OCI-LY1 (cell line): ENCODE measurements around the gene PARL.

Experiments used
- H2AFZ ChIP-seq: fragments of 200-600 bp; sonication (generic), shearing (Covaris generic); 2 replicates; pipeline ENCODE4 v1.6.0; 2014; ENCODE audit warnings: antibody characterized with exemption, mild to moderate bottlenecking, low read length
- H3F3A ChIP-seq: fragments of 200-600 bp; sonication (generic), shearing (Covaris generic); 2 replicates; pipeline ENCODE4 v1.6.0; 2014; ENCODE audit warnings: mild to moderate bottlenecking, antibody characterized with exemption, low read length, moderate library complexity; ENCODE audit not compliant: insufficient read depth
- H3K27ac ChIP-seq: fragments of 200-600 bp; sonication (generic); 2 replicates; pipeline ENCODE4 v1.5.1; 2014; ENCODE audit warnings: low read length, mixed run types, mild to moderate bottlenecking, low read depth; ENCODE audit not compliant: poor library complexity, severe bottlenecking
- H3K27me3 ChIP-seq: fragments of 200-600 bp; sonication (generic); 2 replicates; pipeline ENCODE4 v1.6.0; 2014; ENCODE audit warnings: antibody characterized with exemption, mild to moderate bottlenecking, low read length, moderate library complexity; ENCODE audit not compliant: insufficient read depth
- H3K36me3 ChIP-seq: fragments of 200-600 bp; sonication (generic); 2 replicates; pipeline ENCODE4 v1.6.1; 2014; ENCODE audit warnings: mild to moderate bottlenecking, antibody characterized with exemption, low read length, moderate library complexity, mixed read lengths; ENCODE audit not compliant: insufficient read depth
- H3K4me1 ChIP-seq: fragments of 200-600 bp; sonication (generic); 2 replicates; pipeline ENCODE4 v1.5.1; 2014; ENCODE audit warnings: mild to moderate bottlenecking, low read length, moderate library complexity; ENCODE audit not compliant: insufficient read depth, severe bottlenecking
- H3K4me2 ChIP-seq: fragments of 200-600 bp; sonication (generic), shearing (Covaris generic); 2 replicates; pipeline ENCODE4 v1.6.1; 2014; ENCODE audit warnings: low read length
- H3K4me3 ChIP-seq: fragments of 200-600 bp; sonication (generic); 2 replicates; pipeline ENCODE4 v1.5.1; 2014; ENCODE audit warnings: low read length, low read depth, mild to moderate bottlenecking, mixed read lengths; ENCODE audit not compliant: poor library complexity, severe bottlenecking
- H3K79me2 ChIP-seq: fragments of 200-600 bp; shearing (Covaris generic); 2 replicates; pipeline ENCODE4 v1.6.1; 2016; ENCODE audit warnings: mixed run types, low read length, mixed read lengths; ENCODE audit not compliant: insufficient read depth
- H3K9ac ChIP-seq: fragments of 200-600 bp; sonication (generic), shearing (Covaris generic); 2 replicates; pipeline ENCODE4 v1.6.1; 2014; ENCODE audit warnings: mild to moderate bottlenecking, low read length, mixed read lengths
- H3K9me2 ChIP-seq: fragments of 200-600 bp; sonication (generic), shearing (Covaris generic); 2 replicates; pipeline ENCODE4 v1.6.1; 2014; ENCODE audit warnings: low read depth, mild to moderate bottlenecking, low read length, mixed read lengths
- H3K9me3 ChIP-seq: fragments of 200-600 bp; shearing (Covaris generic); 2 replicates; pipeline ENCODE4 v1.6.1; 2014; ENCODE audit warnings: low read length, mixed read lengths
- H4K20me1 ChIP-seq: fragments of 200-600 bp; sonication (generic), shearing (Covaris generic); 2 replicates; pipeline ENCODE4 v1.6.0; 2016; ENCODE audit warnings: mild to moderate bottlenecking, low read length; ENCODE audit not compliant: insufficient read depth
- EZH2 ChIP-seq: fragments of 200-600 bp; sonication (generic), shearing (Covaris generic); IDR thresholded peaks from 2 replicates; pipeline ENCODE4 v1.8.0; 2017; ENCODE audit warnings: borderline replicate concordance, mixed run types, mild to moderate bottlenecking, antibody characterized with exemption, low read length, moderate library complexity, mixed read lengths
- TF ChIP-seq, protein P1 (sequence below): fragments of 200-600 bp; sonication (generic), shearing (Covaris generic); IDR thresholded peaks from 2 replicates; pipeline ENCODE4 v1.5.1; 2017; ENCODE audit warnings: mild to moderate bottlenecking, antibody characterized with exemption, low read length, moderate library complexity, mixed read lengths

The PARL gene

DNA sequence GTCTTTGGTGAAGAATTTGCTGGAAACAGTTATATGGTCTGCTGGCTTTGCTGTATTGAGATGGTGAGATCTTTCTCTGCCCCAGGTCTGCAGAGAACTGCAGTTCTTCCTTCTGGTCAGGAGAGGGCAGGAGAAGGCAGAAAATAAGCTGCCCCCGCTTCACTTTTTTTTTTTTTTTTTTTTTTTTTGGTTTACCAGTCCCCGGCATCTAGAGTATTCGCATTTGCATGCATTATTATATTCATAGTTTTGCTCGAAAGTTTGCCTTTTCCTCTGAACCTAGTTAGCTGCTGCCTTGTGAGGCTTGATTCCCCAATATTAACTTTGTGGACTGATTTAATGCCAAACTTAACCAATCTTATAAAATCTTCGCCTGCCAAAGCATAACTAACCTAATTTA is 10.6 kb upstream of the PARL start:
- Histone ChIP-seq H3K9ac (no peak overlapping the region), H2AFZ (no peak overlapping the region), H3K79me2 (no peaks in the 10 kb centered on the region), H3K27ac (no peak overlapping the region), H4K20me1 (no peaks in the 10 kb centered on the region), H3K9me3 (no peaks in the 10 kb centered on the region), H3K4me2 (peak overlapping the region; percentile 18; the same call in 1 of the 2 replicates), H3F3A (no peaks in the 10 kb centered on the region), H3K4me1 (peaks cover 25% of the 10 kb centered on the region), H3K36me3 (no peaks in the 10 kb centered on the region), H3K9me2 (no peaks in the 10 kb centered on the region), H3K27me3 (no peaks in the 10 kb centered on the region), H3K4me3 (no peak overlapping the region)
- TF ChIP-seq, protein P1, sequence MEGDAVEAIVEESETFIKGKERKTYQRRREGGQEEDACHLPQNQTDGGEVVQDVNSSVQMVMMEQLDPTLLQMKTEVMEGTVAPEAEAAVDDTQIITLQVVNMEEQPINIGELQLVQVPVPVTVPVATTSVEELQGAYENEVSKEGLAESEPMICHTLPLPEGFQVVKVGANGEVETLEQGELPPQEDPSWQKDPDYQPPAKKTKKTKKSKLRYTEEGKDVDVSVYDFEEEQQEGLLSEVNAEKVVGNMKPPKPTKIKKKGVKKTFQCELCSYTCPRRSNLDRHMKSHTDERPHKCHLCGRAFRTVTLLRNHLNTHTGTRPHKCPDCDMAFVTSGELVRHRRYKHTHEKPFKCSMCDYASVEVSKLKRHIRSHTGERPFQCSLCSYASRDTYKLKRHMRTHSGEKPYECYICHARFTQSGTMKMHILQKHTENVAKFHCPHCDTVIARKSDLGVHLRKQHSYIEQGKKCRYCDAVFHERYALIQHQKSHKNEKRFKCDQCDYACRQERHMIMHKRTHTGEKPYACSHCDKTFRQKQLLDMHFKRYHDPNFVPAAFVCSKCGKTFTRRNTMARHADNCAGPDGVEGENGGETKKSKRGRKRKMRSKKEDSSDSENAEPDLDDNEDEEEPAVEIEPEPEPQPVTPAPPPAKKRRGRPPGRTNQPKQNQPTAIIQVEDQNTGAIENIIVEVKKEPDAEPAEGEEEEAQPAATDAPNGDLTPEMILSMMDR: peak; percentile 98
- TF ChIP-seq EZH2: no peak

DNA sequence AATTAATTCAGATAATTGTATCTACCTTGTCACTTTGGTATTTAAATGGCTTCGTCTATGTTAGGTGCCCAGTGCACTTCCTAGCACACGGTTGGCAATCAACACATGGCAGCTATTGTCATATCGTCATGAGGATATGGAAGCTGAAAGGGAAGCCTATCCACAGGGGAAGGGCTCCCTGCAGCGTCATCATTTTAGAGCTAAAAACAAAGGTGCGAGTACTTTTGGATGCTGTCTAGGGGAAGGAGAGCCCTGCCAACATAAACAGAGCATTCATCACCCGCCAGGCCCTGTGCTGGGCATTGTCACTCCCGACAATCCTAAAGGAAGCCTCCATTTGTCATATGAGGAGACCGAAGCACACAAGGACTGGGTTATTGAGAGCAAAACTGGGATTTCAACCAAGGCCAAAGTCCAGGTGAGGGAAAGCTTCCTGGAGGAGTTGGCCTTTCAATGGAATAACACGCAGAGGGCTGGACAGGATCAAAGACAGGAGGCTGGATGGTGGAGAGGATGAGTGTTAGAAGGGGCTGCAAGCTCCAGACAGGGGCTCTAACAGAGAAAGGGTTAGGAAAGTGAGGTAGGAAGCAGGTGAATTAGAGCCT is 8.0 kb upstream of the PARL start:
- Histone ChIP-seq H3K9me2 (no peaks in the 10 kb centered on the region), H3K4me3 (no peak overlapping the region), H3K27ac (no peak overlapping the region), H3K27me3 (no peaks in the 10 kb centered on the region), H3K36me3 (no peaks in the 10 kb centered on the region), H4K20me1 (no peaks in the 10 kb centered on the region), H3F3A (no peaks in the 10 kb centered on the region), H3K9ac (no peak overlapping the region), H2AFZ (no peak overlapping the region), H3K79me2 (no peaks in the 10 kb centered on the region), H3K9me3 (no peaks in the 10 kb centered on the region), H3K4me2 (no peak overlapping the region), H3K4me1 (peaks cover 19% of the 10 kb centered on the region)
- no peak for TF ChIP-seq EZH2
- TF ChIP-seq, protein P1: no peak

DNA sequence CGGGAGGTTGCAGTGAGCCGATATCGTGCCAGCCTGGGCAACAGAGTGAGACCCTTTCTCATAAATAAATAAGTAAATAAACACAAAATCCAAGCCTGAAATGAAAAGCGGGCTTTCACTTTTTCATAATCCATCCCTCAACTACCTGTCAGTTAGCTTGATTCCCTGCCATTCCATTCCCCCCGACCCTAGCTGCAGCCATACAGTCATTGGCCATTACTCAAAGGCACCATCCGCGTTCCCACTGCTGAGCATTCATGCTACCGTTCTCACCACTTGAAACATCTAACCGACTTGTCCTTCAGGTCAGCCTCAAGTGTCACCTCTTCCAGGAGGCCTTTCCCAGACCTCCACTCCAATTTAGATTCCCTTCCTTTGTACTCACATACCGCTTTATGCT is 1.1 kb upstream of the PARL start:
- Histone ChIP-seq H3K27ac (no peak overlapping the region), H3K4me3 (no peak overlapping the region), H3F3A (no peaks in the 10 kb centered on the region), H3K4me1 (peaks cover 22% of the 10 kb centered on the region), H2AFZ (no peak overlapping the region), H3K9me3 (no peaks in the 10 kb centered on the region), H3K79me2 (peaks cover 34% of the 10 kb centered on the region), H3K36me3 (peaks cover 6% of the 10 kb centered on the region; the same call in 1 of the 2 replicates), H4K20me1 (no peaks in the 10 kb centered on the region), H3K4me2 (no peak overlapping the region), H3K27me3 (no peaks in the 10 kb centered on the region), H3K9ac (no peak overlapping the region), H3K9me2 (no peaks in the 10 kb centered on the region)
- TF ChIP-seq, protein P1: no peak
- no peak for TF ChIP-seq EZH2
